Measurements from ENCODE around the gene MOGAT1. TPM values are rescaled to one million over a fixed set of nuclear protein-coding genes. Genes with fewer than 3 reads are reported as not detected.
A peak's percentile ranks its signal among the peaks of the same experiment; 100 is the strongest.

Gene MOGAT1
- total RNA-seq, 1 experiment from 2014 or later = 51.2 TPM

DNA sequence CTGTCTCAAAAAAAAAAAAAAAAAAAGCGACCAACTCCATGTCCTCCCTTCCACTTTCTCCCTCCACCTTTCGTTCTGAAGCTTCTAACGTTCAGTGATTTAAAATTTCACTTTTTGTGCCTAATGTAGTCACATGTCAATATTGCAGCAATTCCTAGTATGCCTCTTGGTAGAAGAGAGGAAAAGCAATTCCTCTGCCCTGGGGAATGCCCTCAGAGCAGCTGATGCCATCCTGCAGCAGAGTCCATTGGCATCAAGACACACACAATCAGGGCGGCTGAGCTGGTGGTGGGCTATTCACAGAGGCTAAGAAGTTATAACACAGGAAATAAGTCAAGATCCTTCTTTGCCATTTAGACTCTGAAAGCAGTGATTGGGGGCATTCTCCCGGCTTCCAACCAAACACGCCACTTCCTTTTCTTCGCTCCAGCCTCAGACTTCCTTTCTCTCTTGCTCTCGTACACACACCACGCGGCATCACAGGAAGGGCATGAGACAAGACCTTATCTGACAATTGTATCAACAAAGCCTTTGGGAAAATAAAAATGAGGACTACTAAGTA lies 71.9 kb downstream of the MOGAT1 start:
- intact Hi-C loops (cut with micrococcal nuclease; ENCODE audit: unreplicated experiment) = no loop called here
- Mint-ChIP-seq H3K9me3 (ENCODE audit: low read depth, unreplicated experiment) (peaks cover 3% of the 10 kb centered on the region), H3K4me1 (ENCODE audit: low read depth, unreplicated experiment) (peaks cover 15% of the 10 kb centered on the region), H3K36me3 (ENCODE audit: insufficient read depth, unreplicated experiment) (peaks cover 18% of the 10 kb centered on the region), H3K4me3 (ENCODE audit: low read depth, unreplicated experiment) (no peak overlapping the region), H3K27me3 (ENCODE audit: unreplicated experiment) (no peaks in the 10 kb centered on the region), H3K27ac (ENCODE audit: unreplicated experiment) (peak overlapping the region; percentile 34)
- TF ChIP-seq CTCF (IDR thresholded peaks at IDR 0.05; ENCODE audit: unreplicated experiment) = no peak
- no TSS peak for BruUV-seq (replicated peaks)
- CTCF ChIA-PET = no interaction called here
- DNase-seq = no peak

GRCh38 chr2:222745836-222746559 lies 74.5 kb downstream of the MOGAT1 start:
- no peak for DNase-seq
- Mint-ChIP-seq H3K27ac (ENCODE audit: unreplicated experiment) (no peak overlapping the region), H3K4me1 (ENCODE audit: low read depth, unreplicated experiment) (peaks cover 8% of the 10 kb centered on the region), H3K27me3 (ENCODE audit: unreplicated experiment) (no peaks in the 10 kb centered on the region), H3K9me3 (ENCODE audit: low read depth, unreplicated experiment) (peaks cover 3% of the 10 kb centered on the region), H3K36me3 (ENCODE audit: insufficient read depth, unreplicated experiment) (peaks cover 6% of the 10 kb centered on the region), H3K4me3 (ENCODE audit: low read depth, unreplicated experiment) (no peak overlapping the region)
- TF ChIP-seq CTCF (IDR thresholded peaks at IDR 0.05; ENCODE audit: unreplicated experiment) = no peak
- CTCF ChIA-PET = interaction anchor here (0.7 kb wide), 2 partner anchors 97 to 161 kb away, joined by 3 read pairs; no protein-coding TSS in a partner anchor
- TSS peak; percentile 14 for BruUV-seq (replicated peaks)
- intact Hi-C loops (cut with micrococcal nuclease; ENCODE audit: unreplicated experiment) = no loop called here

- CTCF ChIA-PET = no interaction called here
- no peak for DNase-seq
- intact Hi-C loops (cut with micrococcal nuclease; ENCODE audit: unreplicated experiment) = no loop called here
- no TSS peak for BruUV-seq (replicated peaks)
- no peak overlapping the region for H3K4me3 Mint-ChIP-seq (ENCODE audit: low read depth, unreplicated experiment)
- peaks cover 4% of the 10 kb centered on the region for H3K36me3 Mint-ChIP-seq (ENCODE audit: insufficient read depth, unreplicated experiment)
- peaks cover 3% of the 10 kb centered on the region for H3K9me3 Mint-ChIP-seq (ENCODE audit: low read depth, unreplicated experiment)
- H3K4me1 Mint-ChIP-seq (ENCODE audit: low read depth, unreplicated experiment) = peaks cover 8% of the 10 kb centered on the region
- H3K27me3 Mint-ChIP-seq (ENCODE audit: unreplicated experiment) = no peaks in the 10 kb centered on the region
- TF ChIP-seq CTCF (IDR thresholded peaks at IDR 0.05; ENCODE audit: unreplicated experiment) = no peak
- no peak overlapping the region for H3K27ac Mint-ChIP-seq (ENCODE audit: unreplicated experiment)
These were observed 76.2 kb downstream of the MOGAT1 start for GRCh38 chr2:222747526-222748160.

DNA sequence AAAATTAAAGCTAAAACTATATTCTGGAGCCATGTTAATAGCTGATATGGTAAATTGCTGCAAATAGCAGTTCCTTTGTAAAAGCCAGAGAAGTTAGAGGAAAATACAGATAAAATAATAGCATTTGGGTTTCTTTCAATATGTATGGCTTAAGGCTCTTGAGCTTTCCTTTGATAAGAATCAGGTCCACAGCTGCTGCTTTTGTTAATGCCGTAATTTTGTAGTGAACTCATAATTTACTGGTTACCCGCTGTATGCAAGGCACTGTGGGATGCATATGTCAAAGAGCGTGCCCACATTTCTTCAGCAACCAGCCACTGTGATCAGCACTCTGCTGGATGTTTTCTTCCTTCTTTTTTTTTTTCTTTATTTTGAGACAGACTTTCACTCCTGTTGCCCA lies 79.1 kb downstream of the MOGAT1 start:
- Mint-ChIP-seq H3K36me3 (ENCODE audit: insufficient read depth, unreplicated experiment) (peaks cover 3% of the 10 kb centered on the region), H3K4me1 (ENCODE audit: low read depth, unreplicated experiment) (no peaks in the 10 kb centered on the region), H3K9me3 (ENCODE audit: low read depth, unreplicated experiment) (peaks cover 3% of the 10 kb centered on the region), H3K27ac (ENCODE audit: unreplicated experiment) (no peak overlapping the region), H3K4me3 (ENCODE audit: low read depth, unreplicated experiment) (no peak overlapping the region), H3K27me3 (ENCODE audit: unreplicated experiment) (no peaks in the 10 kb centered on the region)
- intact Hi-C loops (cut with micrococcal nuclease; ENCODE audit: unreplicated experiment) = no loop called here
- DNase-seq = no peak
- CTCF ChIA-PET = no interaction called here
- no TSS peak for BruUV-seq (replicated peaks)
- no peak for TF ChIP-seq CTCF (IDR thresholded peaks at IDR 0.05; ENCODE audit: unreplicated experiment)
